H9 (cell line): ENCODE results near the gene WHRN. TPM values are rescaled to one million over a fixed set of nuclear protein-coding genes. Genes with fewer than 3 reads are reported as not detected.

Source experiments
- DNase-seq: peaks from one replicate; pipeline ENCODE4 v3.0.0-alpha.2; 2017
- H2AFZ ChIP-seq: one replicate; pipeline ENCODE4 v1.6.1; 2013; ENCODE audit warnings: mild to moderate bottlenecking, low read length, control low read depth, moderate library complexity
- H2AK5ac ChIP-seq: 2 replicates; pipeline ENCODE4 v1.6.1; 2013; ENCODE audit warnings: low read length, control low read depth, mixed read lengths; ENCODE audit not compliant: insufficient read length
- H2BK120ac ChIP-seq: one replicate; pipeline ENCODE4 v1.6.1; 2013; ENCODE audit warnings: low read depth, mild to moderate bottlenecking, low read length, control low read depth, inconsistent platforms; ENCODE audit not compliant: poor library complexity, severe bottlenecking
- H2BK12ac ChIP-seq: 2 replicates; pipeline ENCODE4 v1.6.1; 2013; ENCODE audit warnings: low read length, control low read depth, mixed read lengths, low read depth; ENCODE audit not compliant: insufficient read length
- H2BK15ac ChIP-seq: 2 replicates; pipeline ENCODE4 v1.6.1; 2013; ENCODE audit warnings: low read depth, low read length, control low read depth
- H2BK20ac ChIP-seq: one replicate; pipeline ENCODE4 v1.6.1; 2013; ENCODE audit warnings: low read depth, mild to moderate bottlenecking, low read length, control low read depth, inconsistent platforms; ENCODE audit not compliant: poor library complexity, severe bottlenecking
- H2BK5ac ChIP-seq: 2 replicates; pipeline ENCODE4 v1.6.1; 2013; ENCODE audit warnings: low read length, control low read depth, mixed read lengths; ENCODE audit not compliant: insufficient read length
- H3K14ac ChIP-seq: 2 replicates; pipeline ENCODE4 v1.6.1; 2013; ENCODE audit warnings: low read length, control low read depth; ENCODE audit not compliant: insufficient read depth
- H3K18ac ChIP-seq: 2 replicates; pipeline ENCODE4 v1.6.1; 2013; ENCODE audit warnings: low read depth, mild to moderate bottlenecking, mixed read lengths, low read length, control low read depth; ENCODE audit not compliant: insufficient read length
- H3K23ac ChIP-seq: 2 replicates; pipeline ENCODE4 v1.6.1; 2013; ENCODE audit warnings: low read length, control low read depth, mixed read lengths, low read depth; ENCODE audit not compliant: insufficient read length
- H3K23me2 ChIP-seq: 2 replicates; pipeline ENCODE4 v1.6.1; 2013; ENCODE audit warnings: low read depth, mild to moderate bottlenecking, mixed read lengths, low read length, control low read depth; ENCODE audit not compliant: insufficient read length, poor library complexity, severe bottlenecking
- H3K27ac ChIP-seq: 2 replicates; pipeline ENCODE4 v1.5.1; 2013; ENCODE audit warnings: low read length, control low read depth, mixed read lengths, low read depth; ENCODE audit not compliant: insufficient read length
- H3K27me3 ChIP-seq: 2 replicates; pipeline ENCODE4 v1.6.1; 2013; ENCODE audit warnings: low read length, control low read depth, inconsistent platforms; ENCODE audit not compliant: insufficient read depth
- H3K4ac ChIP-seq: 2 replicates; pipeline ENCODE4 v1.6.1; 2013; ENCODE audit warnings: low read depth, mild to moderate bottlenecking, control low read depth, inconsistent platforms, low read length, moderate library complexity
- H3K4me1 ChIP-seq: 2 replicates; pipeline ENCODE4 v1.6.1; 2013; ENCODE audit warnings: low read length, control low read depth, inconsistent platforms; ENCODE audit not compliant: insufficient read depth
- H3K4me2 ChIP-seq: 2 replicates; pipeline ENCODE4 v1.6.1; 2013; ENCODE audit warnings: low read length, control low read depth, mixed read lengths; ENCODE audit not compliant: insufficient read length, insufficient read depth
- H3K56ac ChIP-seq: 2 replicates; pipeline ENCODE4 v1.6.1; 2013; ENCODE audit warnings: low read depth, mild to moderate bottlenecking, mixed read lengths, low read length, control low read depth; ENCODE audit not compliant: insufficient read length
- H3K79me1 ChIP-seq: 2 replicates; pipeline ENCODE4 v1.6.1; 2013; ENCODE audit warnings: low read depth, mild to moderate bottlenecking, moderate library complexity, low read length, control low read depth, inconsistent platforms; ENCODE audit not compliant: insufficient read depth, poor library complexity, severe bottlenecking
- H3K79me2 ChIP-seq: 2 replicates; pipeline ENCODE4 v1.6.1; 2013; ENCODE audit warnings: low read length, control low read depth, inconsistent platforms; ENCODE audit not compliant: insufficient read depth
- H3K9ac ChIP-seq: 2 replicates; pipeline ENCODE4 v1.6.1; 2013; ENCODE audit warnings: low read length, control low read depth, mixed read lengths; ENCODE audit not compliant: insufficient read length; ENCODE audit errors: extremely low read depth
- H3K9me3 ChIP-seq: one replicate; pipeline ENCODE4 v1.6.1; 2013; ENCODE audit warnings: low read depth, low read length, inconsistent platforms; ENCODE audit not compliant: control insufficient read depth
- H3T11ph ChIP-seq: one replicate; pipeline ENCODE4 v1.6.1; 2013; ENCODE audit warnings: mild to moderate bottlenecking, low read length, control low read depth, inconsistent platforms
- H4K20me1 ChIP-seq: one replicate; pipeline ENCODE4 v1.6.1; 2013; ENCODE audit not compliant: control insufficient read depth, insufficient read length, insufficient read depth
- H4K5ac ChIP-seq: 2 replicates; pipeline ENCODE4 v1.6.1; 2013; ENCODE audit warnings: low read depth, mild to moderate bottlenecking, mixed read lengths, low read length, control low read depth; ENCODE audit not compliant: insufficient read length
- H4K8ac ChIP-seq: replicated peaks from 2 replicates; pipeline ENCODE4 v1.6.1; 2013; ENCODE audit warnings: low read length, control low read depth, mixed read lengths, low read depth; ENCODE audit not compliant: insufficient read length
- H4K91ac ChIP-seq: 2 replicates; pipeline ENCODE4 v1.6.1; 2013; ENCODE audit warnings: low read depth, mild to moderate bottlenecking, moderate library complexity, mixed read lengths, low read length, control low read depth; ENCODE audit not compliant: insufficient read length
- H3K27ac Mint-ChIP-seq, 3 experiments: 2 replicates in 2 of 3; 3 replicates in 1 of 3; pipeline ENCODE4 v1.8.0; 2020 to 2021; ENCODE audit warnings: mixed read lengths in 3 of 3, mild to moderate bottlenecking in 1 of 3, moderate library complexity in 1 of 3
- H3K27me3 Mint-ChIP-seq: 2 replicates; pipeline ENCODE4 v1.8.0; 2021; ENCODE audit warnings: low read depth, mild to moderate bottlenecking, moderate library complexity, mixed read lengths
- H3K36me3 Mint-ChIP-seq, 3 experiments: 2 replicates in 2 of 3; 3 replicates in 1 of 3; pipeline ENCODE4 v1.8.0; 2020 to 2021; ENCODE audit warnings: low read depth in 3 of 3, mixed read lengths in 3 of 3; ENCODE audit not compliant: insufficient read depth in 1 of 3
- H3K4me1 Mint-ChIP-seq, 2 experiments: 2 replicates each; pipeline ENCODE4 v1.8.0; 2020; ENCODE audit warnings: mixed read lengths in 2 of 2
- H3K4me3 Mint-ChIP-seq, 2 experiments: 2 replicates in 1 of 2; 3 replicates in 1 of 2; pipeline ENCODE4 v1.8.0; 2020 to 2021; ENCODE audit warnings: mild to moderate bottlenecking in 2 of 2, mixed read lengths in 2 of 2, moderate library complexity in 1 of 2
- H3K9me3 Mint-ChIP-seq, 2 experiments: 2 replicates in 1 of 2; 3 replicates in 1 of 2; pipeline ENCODE4 v1.8.0; 2020; ENCODE audit warnings: mild to moderate bottlenecking in 2 of 2, mixed read lengths in 2 of 2, moderate library complexity in 1 of 2
- CTCF ChIP-seq: fragments of 200-600 bp; sonication (generic); conservative IDR thresholded peaks from 3 replicates; pipeline ENCODE4 v1.8.0; 2021; ENCODE audit warnings: antibody characterized with exemption, mild to moderate bottlenecking
- WGBS: extraction: QIAGEN DNeasy Blood & Tissue Kit; methylation state at CpG from one replicate; pipeline ENCODE4 v1.1.7; 2013; ENCODE audit warnings: missing lambda C conversion rate, low lambda C conversion rate, mixed read lengths; ENCODE audit not compliant: insufficient read length; ENCODE audit errors: extremely low coverage; 5-methylcytosine and 5-hydroxymethylcytosine counted together
- total RNA-seq: library from RNA; stranded (reverse); gene quantifications from 2 replicates; pipeline ENCODE4 v1.2.1, GENCODE V29; 2021

The WHRN gene
- total RNA-seq, 1 experiment from 2014 or later = 2.2 TPM

- Histone ChIP-seq H4K5ac (no peak overlapping the region), H4K8ac (no peak overlapping the region), H2AK5ac (no peak overlapping the region), H3K23ac (no peak overlapping the region), H2BK120ac (no peak overlapping the region), H3K4ac (no peak overlapping the region), H4K91ac (no peak overlapping the region), H3K27me3 (no peaks in the 10 kb centered on the region), H2BK15ac (no peak overlapping the region), H3T11ph (no peak overlapping the region), H3K4me1 (0 out of 2 replicates have a peak, but pooled peaks cover 2% of the 10 kb centered on the region), H3K23me2 (no peaks in the 10 kb centered on the region), H2BK20ac (no peak overlapping the region), H3K14ac (no peak overlapping the region), H3K4me2 (no peak overlapping the region), H3K79me2 (no peaks in the 10 kb centered on the region), H3K9ac (no peak overlapping the region), H3K9me3 (no peaks in the 10 kb centered on the region), H2BK5ac (no peak overlapping the region), H2AFZ (no peak overlapping the region), H3K27ac (no peak overlapping the region), H4K20me1 (no peaks in the 10 kb centered on the region), H2BK12ac (no peak overlapping the region), H3K18ac (no peak overlapping the region), H3K79me1 (no peaks in the 10 kb centered on the region), H3K56ac (no peak overlapping the region)
- peaks cover 1% of the 10 kb centered on the region; the same call in 1 of the 2 replicates for H3K27me3 Mint-ChIP-seq
- WGBS = no CpG with 5 or more reads among the region's 12 CpGs
- H3K36me3 Mint-ChIP-seq = no peaks in the 10 kb centered on the region
- H3K4me3 Mint-ChIP-seq = no peak overlapping the region
- H3K4me1 Mint-ChIP-seq = peaks cover 9 to 10% of the 10 kb centered on the region in 2 experiments
- no peak for TF ChIP-seq CTCF
- H3K9me3 Mint-ChIP-seq = no peaks in the 10 kb centered on the region
- no peak for DNase-seq
- H3K27ac Mint-ChIP-seq = no peak overlapping the region
These were observed 81.1 kb downstream of the WHRN start for GRCh38 chr9:114424126-114424525.
